Glomerular visceral epithelial cell (primary cell): Measurements from ENCODE around the gene AUTS2.

Experiments
- DNase-seq: peaks from one replicate; pipeline ENCODE4 v3.0.0-alpha.2; 2016; ENCODE audit errors: extremely low spot score

Gene AUTS2

DNA sequence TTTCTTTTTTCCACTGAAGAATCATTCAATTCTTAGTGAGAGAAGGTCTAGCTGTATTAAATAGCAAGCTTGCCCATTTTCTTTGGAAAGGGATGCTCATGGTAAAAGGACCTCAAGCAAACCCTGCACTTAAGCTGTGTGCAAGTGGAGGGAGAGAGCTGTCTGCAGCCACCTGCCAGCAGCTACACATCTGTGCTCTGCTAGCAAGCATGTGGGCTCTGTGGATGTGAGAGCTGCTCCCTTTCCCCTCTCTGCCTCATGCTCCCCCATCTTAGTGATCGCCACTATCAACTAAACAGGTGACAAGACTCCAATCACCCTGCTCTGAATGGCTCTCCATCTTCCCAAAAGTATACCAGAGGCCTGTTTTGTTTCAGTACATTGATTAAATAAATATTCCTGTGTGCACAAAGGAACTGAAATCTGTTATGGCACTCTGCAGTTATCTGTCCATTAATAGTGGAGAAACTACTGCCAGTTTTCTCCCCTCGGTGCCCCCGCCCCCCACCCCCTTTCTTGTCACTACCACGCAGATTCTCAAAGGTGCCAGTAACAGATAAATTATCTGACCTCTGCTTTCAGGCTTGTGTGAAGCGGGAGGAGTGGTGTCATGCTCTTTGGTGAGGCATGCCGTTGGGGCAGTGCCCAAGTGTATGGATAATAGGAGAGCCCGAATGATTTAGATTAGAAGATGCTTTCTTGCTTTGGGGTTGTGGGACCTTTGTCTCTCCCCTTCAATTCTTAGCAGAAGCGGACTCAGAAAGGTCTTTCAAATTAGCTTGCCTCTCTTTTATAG, 26.4 kb downstream of the AUTS2 start:
- no peak for DNase-seq

DNA sequence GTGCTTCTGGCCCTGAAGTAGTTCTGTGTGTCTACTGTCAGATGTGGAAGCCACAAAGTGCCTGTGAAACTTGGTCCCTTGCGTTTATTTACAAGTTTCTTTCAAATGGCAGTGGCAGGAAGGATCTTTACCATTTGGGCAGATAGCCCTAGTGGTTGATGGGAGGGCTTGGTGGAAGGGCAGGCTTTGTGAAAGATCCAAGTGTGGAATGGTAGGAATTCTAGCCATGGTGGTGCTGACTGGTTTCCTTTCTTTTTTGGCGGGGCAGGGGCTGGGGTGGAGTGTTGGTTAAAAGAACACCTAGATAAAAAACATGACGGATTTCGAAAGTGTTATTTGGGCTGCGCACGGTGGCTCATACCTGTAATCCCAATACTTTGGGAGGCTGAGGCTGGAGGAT, 27.0 kb downstream of the AUTS2 start:
- no peak for DNase-seq

DNA sequence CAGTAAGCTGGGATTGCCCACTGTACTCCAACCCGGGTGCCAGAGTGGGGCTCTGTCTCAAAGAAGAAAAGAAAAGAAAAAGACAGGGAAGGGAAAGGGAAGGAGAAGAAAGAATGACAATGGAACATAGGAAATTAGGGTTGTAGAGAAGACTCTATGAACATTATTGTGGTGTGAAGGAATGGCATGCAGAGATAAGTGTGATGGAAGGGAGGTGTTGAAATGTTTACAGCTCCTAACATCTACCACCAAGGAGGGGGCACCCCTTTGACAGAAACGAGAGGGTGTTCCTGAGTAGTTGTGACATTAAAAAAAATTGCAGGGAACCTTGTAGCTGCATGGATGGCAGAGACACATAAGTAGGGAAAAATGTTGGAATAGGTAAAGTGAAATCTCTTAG, 27.5 kb downstream of the AUTS2 start:
- DNase-seq = no peak

DNA sequence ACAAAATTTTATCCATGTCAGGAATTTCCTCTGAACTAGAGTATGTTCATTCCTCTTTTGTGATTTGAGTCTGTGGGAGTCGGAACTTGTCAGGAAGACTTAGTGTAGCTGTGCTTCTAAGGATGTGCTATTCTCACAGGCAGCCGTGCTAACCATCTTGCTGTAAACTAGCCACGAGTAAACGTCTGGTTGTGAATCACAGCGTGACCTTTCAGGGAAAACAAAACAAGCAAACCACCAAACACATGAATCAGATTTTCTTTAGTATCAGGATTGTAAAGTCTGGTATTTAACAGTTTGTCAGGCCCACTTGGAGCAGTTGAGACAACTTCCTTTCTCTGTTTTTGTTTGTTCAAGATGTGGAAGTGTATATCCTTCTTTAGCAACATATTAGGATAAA, 32.0 kb downstream of the AUTS2 start:
- no peak for DNase-seq

DNA sequence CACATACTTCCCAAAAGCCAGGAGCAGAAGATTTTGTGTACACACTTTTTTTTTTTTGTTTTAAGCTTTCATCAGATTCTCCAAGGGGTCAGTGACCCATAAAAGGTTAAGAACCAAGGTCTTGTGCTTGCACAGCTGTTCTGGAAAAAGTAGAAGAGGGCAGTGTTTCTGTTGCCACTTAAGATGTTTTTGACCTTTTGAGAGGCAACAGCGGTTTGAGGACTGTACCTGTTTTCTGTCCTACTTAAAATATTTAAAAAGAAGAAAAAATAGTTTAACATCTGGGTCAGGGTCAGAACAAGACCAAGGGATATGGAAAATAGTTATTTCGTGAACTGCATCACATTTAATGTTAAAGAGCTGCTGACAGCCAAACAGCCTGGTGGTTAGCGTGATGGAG, 32.9 kb downstream of the AUTS2 start:
- DNase-seq = no peak

DNA sequence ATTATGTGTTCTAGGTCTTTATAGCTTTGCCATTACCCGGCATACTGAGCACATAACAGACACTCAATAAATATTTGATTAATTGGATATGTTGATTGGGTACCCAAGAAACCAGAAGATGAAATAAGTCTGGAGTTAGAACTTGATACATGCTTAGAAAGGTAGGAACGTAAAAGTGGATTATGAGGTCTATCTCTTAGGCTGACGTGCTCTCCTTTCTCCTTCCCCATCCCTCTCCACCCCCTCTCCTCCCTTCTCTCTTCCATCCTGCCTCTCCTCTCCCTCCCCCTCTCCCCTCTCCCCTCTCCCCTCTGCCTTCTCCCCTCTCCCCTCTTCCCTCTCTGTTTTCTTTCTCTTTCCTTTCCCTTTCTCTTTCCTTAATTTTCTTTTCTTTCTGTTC, 34.0 kb downstream of the AUTS2 start:
- no peak for DNase-seq

DNA sequence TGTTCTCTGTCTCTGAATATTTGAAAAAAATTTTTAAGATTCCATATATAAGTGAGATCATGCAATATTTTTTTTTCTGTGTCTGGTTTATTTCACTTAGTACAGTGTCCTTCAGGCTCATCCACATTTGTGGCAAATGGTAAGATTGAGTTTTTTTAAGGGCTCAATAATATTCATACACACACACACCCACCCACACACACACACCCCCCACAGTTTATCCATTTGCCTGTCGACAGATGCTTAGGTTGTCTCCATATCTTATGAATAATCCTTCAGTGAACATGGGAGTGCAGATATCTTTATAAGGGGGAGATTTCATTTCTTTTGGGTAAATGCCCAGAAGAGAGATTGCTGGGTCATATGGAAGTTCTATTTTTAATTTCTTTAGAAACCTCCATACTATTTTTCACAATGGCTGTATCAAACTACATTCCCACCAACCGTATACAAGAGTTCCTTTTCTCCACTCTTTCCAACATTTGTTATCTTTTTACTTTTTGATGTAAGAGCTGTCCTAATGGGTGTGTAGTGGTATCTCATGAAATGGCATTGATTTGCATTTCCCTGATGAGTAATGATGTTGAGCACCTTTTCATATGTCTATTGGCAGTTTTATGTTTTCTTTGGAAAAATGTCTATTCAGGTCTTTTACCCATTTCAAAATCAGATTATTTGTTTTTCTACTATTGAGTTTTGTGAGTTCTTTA, 35.0 kb downstream of the AUTS2 start:
- DNase-seq = no peak

DNA sequence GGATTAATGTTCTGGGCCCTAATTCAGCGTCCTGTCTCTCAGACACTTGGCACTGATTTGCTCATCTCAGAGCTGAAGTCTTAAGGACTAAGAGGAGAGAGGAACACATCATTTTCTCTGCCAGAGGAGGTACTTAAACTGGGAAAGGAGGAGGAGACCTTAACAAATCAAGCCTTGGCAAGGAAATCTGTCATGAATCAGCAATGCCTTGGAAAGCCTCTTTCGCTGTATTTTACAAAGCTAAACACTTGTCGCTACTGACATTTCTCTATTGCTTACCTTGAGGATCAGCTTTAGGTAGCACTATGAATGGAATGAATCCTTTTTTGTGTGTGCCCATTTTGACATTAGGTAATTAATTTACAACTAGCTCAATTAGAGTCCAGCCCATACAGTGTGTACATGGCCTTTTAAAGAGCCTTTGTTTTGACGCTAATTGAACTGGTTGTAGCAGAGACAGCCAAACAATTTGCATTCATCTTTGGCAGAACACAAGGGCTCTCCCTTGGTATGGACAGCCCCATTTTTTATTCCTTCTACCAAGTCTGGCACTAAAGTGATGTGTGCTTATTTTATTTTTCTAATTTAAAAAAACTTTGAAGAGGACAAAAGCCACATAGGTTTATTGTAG, 37.4 kb downstream of the AUTS2 start:
- no peak for DNase-seq

DNA sequence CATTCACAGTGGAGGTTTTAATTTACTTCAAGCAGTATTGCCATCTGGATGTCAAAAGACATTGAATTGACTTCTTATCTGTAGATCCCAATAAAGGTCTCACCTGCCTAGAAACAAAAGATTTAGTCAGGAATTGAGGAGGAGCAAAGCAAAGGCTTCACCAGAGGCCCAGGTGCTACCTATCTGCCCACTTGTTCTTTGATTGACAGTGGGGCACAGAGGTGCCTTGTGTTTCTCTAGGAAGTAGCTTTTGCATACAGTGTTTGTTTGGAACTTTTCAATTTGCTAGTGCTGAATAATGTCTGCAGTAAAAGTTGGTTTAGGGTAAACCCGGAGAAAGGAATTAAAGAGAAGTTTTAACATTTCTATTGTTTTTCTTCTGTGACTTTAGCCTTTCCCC, 40.4 kb downstream of the AUTS2 start:
- DNase-seq = no peak

DNA sequence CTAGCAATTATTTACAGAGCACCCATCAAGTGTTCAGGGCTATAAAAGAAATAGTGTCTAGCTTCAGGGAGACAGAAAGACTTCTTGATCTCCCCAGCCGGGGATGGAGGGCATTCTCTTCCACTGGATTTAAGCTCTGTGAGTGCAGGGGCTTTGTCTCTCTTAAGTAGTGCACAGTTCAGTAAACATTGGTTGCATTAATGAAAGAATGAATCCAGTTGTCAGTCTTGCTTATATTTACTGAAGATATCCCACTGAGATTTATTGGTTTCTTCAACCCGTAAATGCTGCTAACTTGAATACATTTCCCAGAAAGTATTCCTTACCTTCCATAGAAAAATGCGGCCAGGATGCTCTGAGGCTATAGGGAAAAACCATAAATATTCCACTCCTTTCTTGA, 41.9 kb downstream of the AUTS2 start:
- DNase-seq = no peak

DNA sequence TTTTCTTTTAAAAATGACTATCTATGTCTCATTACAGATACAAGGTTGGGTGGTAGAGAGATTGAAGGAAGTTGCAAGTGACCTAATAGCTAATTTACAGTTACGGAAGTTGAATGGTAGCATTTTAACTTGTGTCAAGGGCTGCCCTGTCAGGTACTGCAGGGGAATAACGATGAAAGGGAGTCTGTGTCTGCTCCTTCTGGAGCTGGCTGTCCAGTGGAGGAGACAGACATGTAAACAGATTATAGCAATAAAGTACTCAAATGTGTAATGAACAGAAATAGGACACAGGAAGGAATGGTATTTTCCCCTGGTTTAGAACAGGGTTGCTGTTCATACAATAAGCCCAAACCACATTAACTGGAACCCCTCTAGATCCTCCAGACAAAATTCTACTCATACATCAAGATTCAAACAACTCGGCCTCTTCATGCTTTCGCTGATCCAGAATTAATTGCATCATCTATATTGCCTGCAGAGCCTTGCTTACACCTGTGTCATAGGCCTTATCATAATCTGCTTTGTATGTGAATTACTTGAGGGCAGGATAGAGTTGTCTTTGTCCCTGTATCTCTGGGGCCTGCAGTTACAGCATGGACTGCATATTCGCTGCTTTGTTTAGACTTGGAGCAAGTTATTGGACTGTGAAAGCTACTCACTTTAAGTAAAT, 42.8 kb downstream of the AUTS2 start:
- DNase-seq = no peak

DNA sequence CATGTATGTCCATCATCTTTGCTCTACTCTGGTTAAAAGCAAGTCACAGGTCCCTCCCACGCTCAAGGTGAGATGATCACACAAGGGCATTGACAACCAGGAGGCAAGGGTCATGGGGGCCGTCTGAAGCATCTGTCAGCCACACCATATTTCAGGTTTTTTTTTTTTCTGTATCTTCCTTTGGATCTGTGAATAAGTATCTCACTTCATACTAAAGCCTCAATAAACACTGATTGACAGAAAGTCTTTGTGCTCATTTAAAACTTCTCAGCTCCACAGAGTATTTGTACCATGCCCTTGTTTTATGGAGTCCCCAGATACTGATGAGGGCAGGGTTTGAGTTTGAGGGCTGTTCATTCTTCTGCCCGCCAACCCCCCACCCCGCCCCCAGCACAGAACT, 45.0 kb downstream of the AUTS2 start:
- DNase-seq = no peak

DNA sequence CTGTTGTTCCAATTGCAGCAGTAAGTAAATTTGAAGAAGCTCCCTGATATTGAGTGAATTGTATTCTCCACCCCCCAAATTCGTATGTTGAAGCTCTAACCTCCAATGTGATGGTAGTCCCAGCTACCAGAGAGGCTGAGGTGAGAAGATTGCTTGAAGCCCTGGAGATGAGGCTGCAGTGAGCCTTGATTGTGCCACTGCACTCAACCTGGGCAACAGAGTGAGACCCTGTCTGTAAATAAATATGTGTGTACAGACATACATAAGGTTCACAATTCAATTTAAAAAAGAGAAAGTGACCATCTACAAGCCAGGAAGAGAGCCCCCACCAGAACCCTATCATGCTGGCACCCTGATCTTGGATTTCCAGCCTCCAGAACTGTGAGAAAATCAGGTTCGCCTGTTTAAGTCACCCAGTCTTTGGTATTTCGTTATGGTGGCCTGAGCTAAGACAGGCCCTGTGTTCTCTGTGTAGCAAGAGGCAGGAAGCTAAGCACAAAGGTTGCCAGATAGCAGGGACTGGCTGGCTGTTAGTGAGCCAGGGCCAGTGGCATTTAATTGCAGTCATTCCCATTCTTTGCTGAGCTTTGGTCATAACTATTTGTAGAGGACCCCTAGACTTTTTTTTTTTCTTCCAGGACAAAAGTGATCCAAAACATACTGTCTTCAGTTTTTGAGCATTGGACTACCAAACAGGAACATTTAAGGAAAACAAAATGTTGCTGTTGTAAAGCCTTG, 45.6 kb downstream of the AUTS2 start:
- no peak for DNase-seq

DNA sequence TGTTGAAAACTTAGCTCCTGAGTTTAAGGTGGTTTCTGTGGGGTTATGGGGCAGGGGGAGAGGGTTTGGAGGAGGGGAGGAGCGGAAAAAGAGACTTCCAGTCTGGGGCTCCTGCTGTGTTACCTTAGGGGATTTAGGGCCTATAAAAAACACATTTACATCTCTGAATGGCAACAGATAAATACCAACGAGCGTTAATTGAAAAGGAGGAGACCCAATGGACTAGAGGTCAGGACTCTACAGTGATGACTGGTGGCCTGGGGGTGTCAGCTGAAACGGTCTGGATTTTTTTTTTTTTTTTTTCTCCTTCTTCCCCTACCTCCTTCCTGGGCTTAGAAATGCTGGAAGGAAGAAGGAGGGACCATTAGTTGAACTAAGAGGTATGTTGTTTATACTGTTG, 47.4 kb downstream of the AUTS2 start:
- no peak for DNase-seq

DNA sequence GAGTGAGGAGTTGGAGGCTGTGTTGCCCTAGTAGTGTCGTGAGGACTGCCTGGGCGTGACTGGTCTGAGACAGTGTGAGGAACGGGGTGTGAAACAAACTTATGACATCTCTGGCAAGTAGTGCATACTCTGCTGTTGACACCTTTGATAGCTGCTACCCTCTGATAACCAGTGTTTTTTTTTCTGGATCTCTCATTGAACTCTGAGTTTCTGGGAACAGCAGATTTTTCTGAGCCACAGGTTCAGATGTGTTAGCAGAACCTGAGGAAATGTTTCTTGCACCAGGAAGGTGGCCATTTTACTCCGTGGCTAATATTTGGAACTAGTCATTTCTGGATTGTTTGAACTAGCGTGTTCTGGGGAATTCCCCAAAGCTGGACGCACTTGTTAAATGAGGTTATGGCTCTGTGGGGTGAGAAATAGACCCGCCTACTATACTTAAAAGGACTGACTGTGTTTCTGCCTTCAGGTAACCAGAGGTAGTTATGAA, 52.9 kb downstream of the AUTS2 start:
- no peak for DNase-seq

DNA sequence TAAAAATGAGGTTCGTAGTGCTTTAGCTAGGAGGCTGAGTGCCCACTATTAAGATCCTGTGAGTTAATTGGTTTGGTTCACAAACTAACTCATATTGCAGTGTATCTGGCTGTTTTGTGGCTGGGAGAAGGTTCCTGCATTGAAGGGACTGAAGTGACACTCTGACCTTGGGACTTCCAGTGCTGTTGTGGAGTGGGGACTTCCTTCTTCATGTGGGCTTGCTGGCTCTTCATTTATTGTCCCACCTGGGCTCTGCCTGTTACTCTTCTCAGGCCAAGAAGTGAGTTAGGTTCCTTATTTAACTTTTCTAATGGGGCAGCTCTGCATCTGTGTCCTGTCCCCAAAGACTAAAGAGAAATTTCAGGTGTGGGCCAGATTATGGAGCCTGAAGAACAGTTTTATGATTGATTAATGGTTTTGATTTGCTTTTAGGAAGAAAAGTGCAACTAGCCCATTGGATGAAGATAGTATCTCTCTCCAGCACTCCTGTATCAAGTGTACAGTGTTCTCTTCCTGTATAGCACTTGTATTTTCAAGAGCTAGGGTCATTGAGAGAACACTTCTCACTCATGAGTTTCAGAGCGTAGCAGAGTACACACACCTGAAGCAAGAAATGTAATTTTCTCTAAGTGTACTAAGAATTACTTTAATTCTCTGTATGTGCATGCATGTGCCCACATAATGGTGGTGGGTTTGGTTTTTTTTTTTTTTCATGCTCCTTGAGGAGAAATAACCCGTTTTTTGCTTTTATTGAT, 54.8 kb downstream of the AUTS2 start:
- no peak for DNase-seq

DNA sequence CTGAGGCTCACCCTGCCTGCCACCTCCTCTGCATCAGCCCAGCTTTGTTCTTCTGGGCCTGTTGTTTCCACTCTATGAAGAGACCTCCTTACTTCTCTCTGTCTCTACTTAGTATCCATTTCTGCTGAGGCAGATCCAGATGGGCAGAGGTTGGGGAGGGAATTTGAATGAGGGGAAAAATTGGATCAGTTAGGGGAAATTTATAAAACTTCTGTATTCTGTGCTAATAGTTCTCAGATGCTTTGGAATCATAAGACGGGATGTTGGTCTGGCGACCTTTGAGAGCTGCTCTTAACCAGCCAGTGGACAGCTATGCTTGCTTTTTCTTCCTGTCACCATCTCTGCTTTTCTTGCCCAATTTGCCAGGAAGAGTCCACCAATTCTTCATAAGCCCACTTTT, 55.5 kb downstream of the AUTS2 start:
- no peak for DNase-seq

DNA sequence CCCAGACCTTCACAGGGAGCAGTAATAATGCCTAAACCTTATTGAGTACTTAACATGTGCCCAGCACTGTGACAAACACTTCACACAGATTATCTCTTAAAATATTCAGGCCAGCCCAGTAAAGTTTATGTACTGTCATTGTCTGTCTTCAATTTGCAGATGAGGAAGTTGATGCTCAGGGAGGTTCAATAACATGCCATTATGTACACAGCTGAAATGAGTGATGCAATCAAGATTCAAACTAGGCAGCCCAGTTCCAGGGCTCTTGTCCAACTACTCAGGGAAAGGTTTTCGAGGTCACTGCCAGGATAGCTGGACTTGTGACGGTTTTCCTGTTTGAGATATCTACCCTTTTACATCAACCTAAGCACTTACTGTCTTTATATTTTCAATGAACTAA, 56.1 kb downstream of the AUTS2 start:
- no peak for DNase-seq

DNA sequence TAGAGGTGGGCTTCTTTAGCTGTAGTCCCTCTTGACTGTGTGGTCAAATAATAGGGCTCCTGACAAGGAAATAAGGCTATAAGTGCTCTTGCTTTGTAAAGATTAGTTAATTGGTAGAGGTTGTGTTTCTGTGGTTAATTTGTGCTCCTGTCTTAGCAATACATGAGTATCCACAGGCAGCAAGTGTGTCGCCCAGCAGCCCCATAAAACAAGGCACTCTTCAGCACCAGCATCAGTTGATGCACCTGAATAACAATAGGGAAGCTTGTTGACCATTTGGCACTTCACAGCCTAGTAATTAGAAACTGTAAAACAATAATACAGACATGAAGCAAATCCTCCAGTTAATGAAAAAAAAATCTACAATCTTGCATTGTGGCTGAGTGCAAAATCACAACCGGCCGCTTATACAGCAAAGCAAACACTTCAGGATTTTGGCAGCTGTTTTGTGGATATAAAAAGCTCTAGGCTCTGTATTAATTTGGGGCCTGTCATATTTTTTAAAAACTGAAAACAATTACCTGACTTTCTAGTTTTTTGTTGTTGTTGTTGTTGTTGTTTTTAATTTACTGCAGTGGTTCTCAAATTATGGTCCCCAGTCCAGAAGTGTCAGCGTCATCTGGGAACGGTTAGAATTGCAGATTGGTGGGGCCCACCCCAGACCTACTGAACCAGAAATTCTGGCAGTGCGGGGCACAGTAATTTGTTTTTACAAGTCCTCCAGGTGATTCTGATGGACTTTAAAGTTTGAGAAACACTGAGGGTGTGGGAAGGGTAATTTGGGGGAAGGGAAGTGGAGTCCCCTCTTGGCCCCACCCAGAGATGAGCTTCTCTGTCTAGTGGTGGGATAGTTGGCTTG, 56.8 kb downstream of the AUTS2 start:
- DNase-seq = no peak

DNA sequence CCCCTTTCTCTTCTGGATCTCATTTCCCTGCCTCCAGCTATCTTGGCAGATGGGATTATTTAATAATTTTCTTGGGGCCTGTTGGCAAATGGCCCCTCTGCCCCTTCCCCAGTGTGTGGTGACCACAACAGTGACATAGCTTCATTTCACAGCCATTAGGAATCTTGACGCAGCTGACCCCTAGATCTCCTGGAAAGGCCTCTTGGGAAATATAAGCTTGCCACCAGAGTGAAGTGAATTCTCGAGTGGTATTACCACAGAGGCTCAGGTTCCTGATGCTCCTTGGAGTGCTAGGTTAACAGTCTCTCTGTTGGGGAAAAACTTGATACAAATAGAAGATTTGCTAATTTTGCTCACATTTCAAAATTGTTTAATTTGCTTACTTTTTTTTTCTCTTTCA, 57.8 kb downstream of the AUTS2 start:
- DNase-seq = no peak
